GM21723 (cell line): ENCODE results near the gene NFX1.
"Not testable (repeated sequence)": the region's sequence is repeated elsewhere in the genome, so short reads cannot be mapped to it uniquely, and the experiment has no call there.

Experiments
- ATAC-seq: cut with Tn5 transposase; IDR thresholded peaks from one replicate; pipeline ENCODE4 v1.9.1; 2021; ENCODE audit warnings: mild to moderate bottlenecking, moderate library complexity; ENCODE audit not compliant: unreplicated experiment

Gene NFX1

GRCh38 chr9:33351547-33351946, 61.2 kb downstream of the NFX1 start:
- no peak for ATAC-seq

GRCh38 chr9:33354651-33355211, 64.4 kb downstream of the NFX1 start:
- no peak for ATAC-seq

DNA sequence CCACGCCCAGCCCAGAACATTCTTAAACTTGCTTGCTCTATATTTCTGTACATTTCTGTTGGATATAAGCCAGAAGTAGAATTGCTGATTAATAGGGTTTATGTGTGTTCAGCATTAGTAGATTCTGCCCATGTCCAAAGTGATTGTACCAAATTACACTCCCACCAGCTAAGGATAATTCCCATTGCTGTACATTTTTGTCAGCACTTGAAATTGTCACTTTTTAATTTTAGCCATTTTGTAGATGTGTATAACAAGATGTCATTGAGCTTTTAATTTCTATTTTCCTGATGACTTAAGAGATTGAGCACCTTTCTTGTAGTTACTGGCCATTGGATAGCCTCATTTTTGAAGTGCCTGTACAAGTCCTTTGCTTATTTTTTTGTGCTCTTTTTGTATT, 65.6 kb downstream of the NFX1 start:
- no peak for ATAC-seq

GRCh38 chr9:33358641-33359040, 68.3 kb downstream of the NFX1 start:
- not testable (repeated sequence) for ATAC-seq

GRCh38 chr9:33364127-33364526, 73.8 kb downstream of the NFX1 start:
- ATAC-seq: no peak

GRCh38 chr9:33364814-33365213, 74.5 kb downstream of the NFX1 start:
- ATAC-seq: not testable (repeated sequence)

- no peak for ATAC-seq
Measured at GRCh38 chr9:33366979-33367480, 76.7 kb downstream of the NFX1 start.

DNA sequence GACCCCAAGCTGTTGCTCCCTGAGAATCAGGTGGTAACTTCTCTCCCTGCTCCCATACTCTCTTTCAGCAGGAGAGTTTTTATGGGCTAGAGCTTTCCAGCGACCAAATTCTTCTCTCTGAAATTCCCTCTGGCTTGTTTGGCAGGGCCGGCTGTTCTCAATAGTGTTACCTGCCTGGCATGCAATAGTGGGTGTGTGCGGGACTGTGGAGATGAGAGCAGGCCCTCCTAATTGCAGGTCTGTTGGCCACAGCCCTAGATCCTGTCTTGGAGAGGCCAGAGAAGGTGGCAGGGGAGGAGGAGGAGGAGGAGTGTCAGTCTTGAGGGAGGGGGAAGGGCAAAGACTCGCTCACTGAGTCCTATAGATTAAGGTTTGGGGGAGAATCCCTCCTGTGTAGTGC, 82.6 kb downstream of the NFX1 start:
- ATAC-seq: no peak

DNA sequence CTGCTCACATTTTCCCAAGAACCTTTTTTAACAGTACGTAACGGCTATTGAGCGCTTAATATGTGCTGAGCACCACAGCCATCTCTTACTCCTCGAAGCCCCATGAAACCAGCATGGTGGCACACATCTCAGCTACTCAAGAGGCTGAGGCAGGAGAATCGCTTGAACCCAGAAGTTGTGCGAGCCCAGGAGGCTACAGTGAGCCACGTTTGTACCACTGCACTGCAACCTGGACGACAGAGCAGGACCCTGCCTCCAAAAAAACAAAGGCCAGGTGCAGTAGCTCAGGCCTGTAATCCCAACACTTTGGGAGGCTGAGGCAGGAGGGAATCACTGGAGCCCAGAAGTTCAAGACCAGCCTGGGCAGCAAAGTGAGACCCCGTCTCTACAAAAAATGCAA, 83.9 kb downstream of the NFX1 start:
- no peak for ATAC-seq

DNA sequence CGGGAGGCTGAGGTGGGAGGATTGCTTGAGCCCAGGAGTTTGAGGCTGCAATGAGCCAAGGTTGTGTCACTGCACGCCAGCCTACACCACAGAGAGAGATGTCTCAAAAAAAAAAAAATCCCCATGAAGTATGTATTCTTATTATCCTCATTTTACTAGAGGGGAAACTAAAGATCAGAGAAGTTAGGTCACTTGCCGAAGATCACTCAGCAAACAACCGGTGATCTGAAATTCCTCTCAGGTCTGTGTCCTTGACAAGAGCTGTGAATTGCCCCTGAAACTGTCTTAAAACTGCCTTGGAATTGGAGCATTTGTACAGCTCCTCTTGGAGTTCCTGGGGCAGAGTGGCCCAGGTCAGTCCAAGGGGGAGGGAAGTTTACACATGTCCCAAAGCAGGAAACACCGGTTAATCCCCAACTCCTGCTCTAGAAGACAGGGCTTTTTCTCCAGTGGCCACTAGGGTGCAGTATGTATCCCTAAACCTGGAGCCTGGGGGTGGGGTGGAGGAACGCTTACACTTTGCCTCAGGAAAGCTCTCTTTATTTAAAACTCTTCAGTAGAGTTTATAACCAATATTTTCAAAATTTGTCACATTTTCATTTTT, 84.4 kb downstream of the NFX1 start:
- peak; percentile 72 for ATAC-seq

GRCh38 chr9:33375238-33375840, 85.0 kb downstream of the NFX1 start:
- ATAC-seq: no peak

DNA sequence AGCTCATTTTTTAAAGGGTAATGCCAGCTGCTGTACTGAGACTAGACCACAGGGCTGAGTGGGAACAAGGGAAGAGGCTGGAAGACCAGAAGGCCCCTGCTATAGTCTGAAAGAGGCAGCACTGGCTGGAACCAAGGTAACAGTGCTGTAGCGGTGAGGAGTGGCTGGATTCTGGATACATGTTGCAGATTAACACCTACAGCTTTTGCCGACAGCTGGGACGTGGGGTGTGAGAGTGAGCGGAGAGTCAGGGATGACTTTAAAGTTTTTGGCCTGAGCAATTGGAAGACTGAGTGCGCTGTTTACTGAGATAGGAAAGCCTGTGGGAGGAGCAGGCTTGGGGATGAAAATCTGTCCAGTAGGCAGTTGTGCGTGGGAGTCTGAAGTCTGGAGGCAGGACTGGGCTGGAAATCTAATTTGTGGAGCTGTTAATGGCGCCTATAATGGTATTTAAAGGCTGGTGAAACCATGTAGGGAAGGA, 85.6 kb downstream of the NFX1 start:
- ATAC-seq: no peak

DNA sequence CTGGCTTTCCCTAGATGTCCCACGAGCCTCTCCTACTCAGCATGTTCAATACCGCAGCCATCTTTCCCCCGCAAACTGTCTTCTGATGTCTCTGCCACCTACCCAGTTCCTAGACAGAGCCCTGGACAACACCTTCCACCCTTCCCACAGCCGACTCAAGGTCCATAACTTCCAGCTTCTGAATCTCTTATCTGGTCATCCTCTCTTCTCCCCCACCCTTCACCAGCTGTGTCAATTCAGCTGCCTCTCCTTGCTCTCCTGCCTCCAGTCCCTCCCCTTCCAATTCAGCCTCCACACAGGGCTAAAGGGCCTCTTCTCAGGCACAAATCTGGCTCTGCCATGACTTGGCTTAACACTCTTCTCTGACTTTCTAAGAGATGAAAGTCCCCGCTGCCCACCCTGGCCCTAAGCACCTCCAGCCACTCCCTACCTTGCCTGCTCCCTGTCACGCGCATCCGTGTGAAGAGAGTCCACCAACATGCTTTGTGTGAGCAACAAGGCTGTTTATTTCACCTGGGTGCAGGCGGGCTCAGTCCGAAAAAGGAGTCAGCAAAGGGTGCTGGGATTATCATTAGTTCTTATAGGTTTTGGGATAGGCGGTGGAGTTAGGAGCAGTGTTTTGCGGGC, 86.9 kb downstream of the NFX1 start:
- no peak for ATAC-seq

- ATAC-seq: no peak
Measured at GRCh38 chr9:33378121-33378795, 87.9 kb downstream of the NFX1 start.

- no peak for ATAC-seq
Measured at GRCh38 chr9:33379666-33380389, 89.5 kb downstream of the NFX1 start.

DNA sequence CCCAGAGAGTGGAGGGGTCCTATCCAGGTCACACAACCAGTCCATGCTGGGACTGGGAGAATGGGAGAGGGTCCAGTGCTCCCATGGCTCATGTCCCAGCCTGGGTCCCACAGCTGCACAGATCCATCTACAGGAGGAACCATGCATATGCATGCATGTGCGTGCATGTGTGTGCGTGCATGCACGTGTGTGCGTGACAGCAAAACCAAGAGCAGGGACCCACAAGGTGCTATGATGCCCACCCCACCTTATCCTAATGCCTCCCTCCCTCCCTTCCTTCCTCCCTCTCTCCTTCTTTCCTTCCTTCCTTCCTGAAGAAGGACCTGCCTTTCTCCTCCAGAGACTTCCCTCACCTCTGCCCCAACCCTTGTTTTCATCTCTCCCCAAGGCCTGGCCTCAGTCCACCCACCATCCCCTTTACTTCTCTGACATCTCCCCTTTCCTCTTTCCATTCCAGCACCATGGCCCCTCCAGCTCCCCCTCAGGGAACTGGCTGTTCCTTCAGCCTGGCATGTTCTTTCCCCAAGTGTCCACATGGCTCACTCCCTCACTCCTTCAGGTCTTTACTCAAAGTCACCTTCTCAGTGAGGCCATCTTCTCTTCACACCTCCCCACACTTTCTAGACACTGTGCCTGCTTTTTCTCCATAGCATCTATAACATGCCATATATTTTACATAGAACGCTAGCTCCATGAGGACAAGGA, 90.2 kb downstream of the NFX1 start:
- ATAC-seq: no peak

GRCh38 chr9:33381231-33381791, 91.0 kb downstream of the NFX1 start:
- no peak for ATAC-seq

DNA sequence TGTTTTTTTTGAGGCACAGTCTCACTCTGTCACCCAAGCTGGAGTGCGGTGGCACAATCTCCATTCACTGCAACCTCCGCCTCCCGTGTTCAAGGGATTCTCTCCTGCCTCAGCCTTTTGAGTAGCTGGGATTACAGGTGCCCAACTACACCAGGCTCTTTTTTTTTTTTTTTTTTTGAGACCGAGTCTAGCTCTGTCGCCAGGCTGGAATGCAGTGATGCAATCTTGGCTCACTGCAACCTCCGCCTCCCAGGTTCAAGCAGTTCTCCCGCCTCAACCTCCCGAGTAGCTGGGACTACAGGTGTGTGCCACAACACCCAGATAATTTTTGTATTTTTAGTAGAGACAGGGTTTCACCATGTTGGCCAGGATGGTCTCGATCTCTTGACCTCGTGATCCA, 92.1 kb downstream of the NFX1 start:
- ATAC-seq: not testable (repeated sequence)

- ATAC-seq: not testable (repeated sequence)
Measured at GRCh38 chr9:33383396-33383795, 93.1 kb downstream of the NFX1 start.

GRCh38 chr9:33385536-33385935, 95.2 kb downstream of the NFX1 start:
- ATAC-seq: not testable (repeated sequence)
